Ovary (tissue), 3 donors: ENCODE results near the gene KIF3B.

Experiments
- EP300 ChIP-seq: sonication (generic); formaldehyde crosslinking; IDR thresholded peaks from one replicate; pipeline ENCODE4 v1.6.1; 2017; ENCODE audit warnings: antibody characterized with exemption
- POLR2A ChIP-seq: fragments of 450-650 bp; IDR thresholded peaks from one replicate; pipeline ENCODE4 v1.6.1; 2017; ENCODE audit warnings: antibody characterized with exemption, mild to moderate bottlenecking, moderate library complexity
- TF ChIP-seq, protein P1 (sequence below), 3 donors: fragments of 450-650 bp in 2 of 3; fragments of 200-600 bp in 1 of 3; IDR thresholded peaks; one replicate each; pipeline versions ENCODE4 v1.5.1 to v1.8.0; 2016 to 2022; ENCODE audit warnings: antibody characterized with exemption in 3 of 3, mild to moderate bottlenecking in 1 of 3
- donor health status: DM: no; HTN: no; CAD: no.

DNA sequence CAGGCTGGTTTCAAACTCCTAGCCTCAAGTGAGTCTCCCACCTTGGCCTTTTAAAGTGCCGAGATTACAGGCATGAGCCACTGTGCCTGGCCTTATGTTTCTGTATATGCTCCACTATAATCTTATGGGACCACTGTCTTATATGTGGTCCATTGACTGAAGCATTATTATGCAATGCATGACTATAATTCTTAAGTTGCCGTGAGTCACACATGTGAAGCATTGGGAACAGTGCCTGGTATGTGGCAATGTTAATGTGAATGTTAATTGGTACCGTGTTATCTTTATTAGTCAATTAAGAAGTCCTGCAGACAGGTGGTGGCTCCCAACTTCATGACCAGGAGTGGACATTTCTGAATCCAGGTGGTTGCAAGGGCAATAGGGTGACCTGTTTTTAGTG is 66.0 kb downstream of the KIF3B start:
- TF ChIP-seq, protein P1, sequence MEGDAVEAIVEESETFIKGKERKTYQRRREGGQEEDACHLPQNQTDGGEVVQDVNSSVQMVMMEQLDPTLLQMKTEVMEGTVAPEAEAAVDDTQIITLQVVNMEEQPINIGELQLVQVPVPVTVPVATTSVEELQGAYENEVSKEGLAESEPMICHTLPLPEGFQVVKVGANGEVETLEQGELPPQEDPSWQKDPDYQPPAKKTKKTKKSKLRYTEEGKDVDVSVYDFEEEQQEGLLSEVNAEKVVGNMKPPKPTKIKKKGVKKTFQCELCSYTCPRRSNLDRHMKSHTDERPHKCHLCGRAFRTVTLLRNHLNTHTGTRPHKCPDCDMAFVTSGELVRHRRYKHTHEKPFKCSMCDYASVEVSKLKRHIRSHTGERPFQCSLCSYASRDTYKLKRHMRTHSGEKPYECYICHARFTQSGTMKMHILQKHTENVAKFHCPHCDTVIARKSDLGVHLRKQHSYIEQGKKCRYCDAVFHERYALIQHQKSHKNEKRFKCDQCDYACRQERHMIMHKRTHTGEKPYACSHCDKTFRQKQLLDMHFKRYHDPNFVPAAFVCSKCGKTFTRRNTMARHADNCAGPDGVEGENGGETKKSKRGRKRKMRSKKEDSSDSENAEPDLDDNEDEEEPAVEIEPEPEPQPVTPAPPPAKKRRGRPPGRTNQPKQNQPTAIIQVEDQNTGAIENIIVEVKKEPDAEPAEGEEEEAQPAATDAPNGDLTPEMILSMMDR (IDR thresholded peaks at IDR 0.05), result no peak
- no peak for TF ChIP-seq POLR2A
- no peak for TF ChIP-seq EP300
